HepG2 (cell line): Measurements from ENCODE around the gene FAM217B.

Experiments
- ETV6 ChIP-seq: sonication (generic); formaldehyde crosslinking; conservative IDR thresholded peaks from 2 replicates; pipeline ENCODE4 v1.4.0; 2020; ENCODE audit warnings: missing genetic modification reagents
- EZH2 ChIP-seq: conservative IDR thresholded peaks from 2 replicates; pipeline ENCODE4 v1.6.1; 2012; ENCODE audit warnings: mild to moderate bottlenecking, low read depth, low read length, moderate library complexity
- NFKB2 ChIP-seq: sonication (generic); formaldehyde crosslinking; IDR thresholded peaks from 2 replicates; pipeline ENCODE4 v1.4.0; 2020; ENCODE audit warnings: missing genetic modification reagents, borderline replicate concordance

DNA sequence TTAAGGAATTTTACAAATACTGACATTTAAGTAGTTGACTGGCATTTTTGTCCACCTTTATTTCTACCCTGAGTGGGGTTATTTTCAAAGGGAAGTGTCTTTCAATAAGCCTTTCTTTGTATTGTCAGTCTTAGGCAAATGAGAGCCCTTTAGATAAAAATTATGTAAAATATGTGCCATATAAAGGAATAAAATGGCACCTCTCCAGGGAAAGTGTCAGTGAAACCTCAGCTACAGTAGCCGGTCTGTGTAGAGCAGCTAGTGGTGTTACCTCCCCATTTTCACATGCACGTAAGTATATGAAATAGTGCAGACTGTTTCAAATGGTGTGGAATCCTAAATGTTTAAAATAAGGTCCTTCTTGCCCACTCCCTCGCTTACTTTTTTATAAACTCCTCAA is 5.0 kb downstream of the FAM217B start:
- TF ChIP-seq EZH2 (no peak), NFKB2 (CRISPR knock-in tag) (no peak), ETV6 (CRISPR knock-in tag) (no peak)
